BJ (cell line): ENCODE measurements around the gene MPPED2. TPM values are rescaled to one million over a fixed set of nuclear protein-coding genes. Genes with fewer than 3 reads are reported as not detected.

Source experiments
- CTCF ChIA-PET: fragments of 350-600 bp; formaldehyde crosslinking; extraction: SDS; loops from one replicate; lab custom pipeline; 2021; ENCODE audit warnings: antibody characterized with exemption, inconsistent platforms; lab: Yijun Ruan, JAX
- POLR2A ChIA-PET: fragments of 300-600 bp; sonication (Branson Sonifier 250); formaldehyde crosslinking; extraction: SDS; loops from one replicate; lab custom pipeline; 2021; ENCODE audit warnings: antibody characterized with exemption; lab: Charles Lee
- DNase-seq: peaks from one replicate; pipeline ENCODE4 v3.0.0-alpha.2; 2011; ENCODE audit warnings: low read depth
- H3K27me3 ChIP-seq: 2 replicates; pipeline ENCODE4 v1.6.0; 2011; ENCODE audit warnings: low read length; ENCODE audit not compliant: control insufficient read depth, insufficient read depth
- H3K36me3 ChIP-seq: 2 replicates; pipeline ENCODE4 v1.5.1; 2011; ENCODE audit warnings: low read length; ENCODE audit not compliant: control insufficient read depth, insufficient read depth
- H3K4me3 ChIP-seq: 2 replicates; pipeline ENCODE4 v1.5.1; 2011; ENCODE audit warnings: low read depth, mild to moderate bottlenecking, control low read depth, low read length
- polyA plus RNA-seq: library from polyadenylated mRNA; depleted of rRNA; stranded (reverse); fragments of >200 nt; gene quantifications from 2 replicates; pipeline ENCODE4 v1.2.3, GENCODE V29; 2011
- TF ChIP-seq, protein P1 (sequence below): IDR thresholded peaks from 2 replicates; pipeline ENCODE4 v1.5.1; 2011; ENCODE audit warnings: low read depth, mild to moderate bottlenecking, control low read depth, inconsistent platforms, low read length, moderate library complexity; ENCODE audit not compliant: insufficient read depth

Gene MPPED2
- polyA plus RNA-seq, 1 experiment, result not detected

DNA sequence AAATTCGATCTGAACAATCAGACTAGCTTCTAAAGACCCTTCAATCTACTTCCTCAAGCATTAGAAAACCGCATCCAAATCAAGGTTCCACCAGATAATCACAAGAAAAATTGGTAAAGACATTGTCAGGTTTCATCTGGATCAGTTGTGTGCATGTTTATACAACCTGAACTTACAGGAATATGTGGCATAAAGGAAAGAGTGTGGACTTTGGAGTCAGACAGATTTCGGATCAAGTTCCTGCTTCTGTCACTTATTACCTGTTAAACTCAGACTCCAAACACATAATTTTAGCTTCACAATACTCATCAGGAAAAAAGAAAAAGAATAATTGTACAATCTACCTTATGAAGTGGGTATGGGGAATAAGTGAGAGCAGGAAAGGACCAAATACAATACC is 80.5 kb downstream of the MPPED2 start:
- TF ChIP-seq, protein P1, sequence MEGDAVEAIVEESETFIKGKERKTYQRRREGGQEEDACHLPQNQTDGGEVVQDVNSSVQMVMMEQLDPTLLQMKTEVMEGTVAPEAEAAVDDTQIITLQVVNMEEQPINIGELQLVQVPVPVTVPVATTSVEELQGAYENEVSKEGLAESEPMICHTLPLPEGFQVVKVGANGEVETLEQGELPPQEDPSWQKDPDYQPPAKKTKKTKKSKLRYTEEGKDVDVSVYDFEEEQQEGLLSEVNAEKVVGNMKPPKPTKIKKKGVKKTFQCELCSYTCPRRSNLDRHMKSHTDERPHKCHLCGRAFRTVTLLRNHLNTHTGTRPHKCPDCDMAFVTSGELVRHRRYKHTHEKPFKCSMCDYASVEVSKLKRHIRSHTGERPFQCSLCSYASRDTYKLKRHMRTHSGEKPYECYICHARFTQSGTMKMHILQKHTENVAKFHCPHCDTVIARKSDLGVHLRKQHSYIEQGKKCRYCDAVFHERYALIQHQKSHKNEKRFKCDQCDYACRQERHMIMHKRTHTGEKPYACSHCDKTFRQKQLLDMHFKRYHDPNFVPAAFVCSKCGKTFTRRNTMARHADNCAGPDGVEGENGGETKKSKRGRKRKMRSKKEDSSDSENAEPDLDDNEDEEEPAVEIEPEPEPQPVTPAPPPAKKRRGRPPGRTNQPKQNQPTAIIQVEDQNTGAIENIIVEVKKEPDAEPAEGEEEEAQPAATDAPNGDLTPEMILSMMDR, result no peak
- no peaks in the 10 kb centered on the region for H3K27me3 ChIP-seq
- no peaks in the 10 kb centered on the region for H3K36me3 ChIP-seq
- CTCF ChIA-PET, result no interaction called here
- POLR2A ChIA-PET, result no interaction called here
- H3K4me3 ChIP-seq, result no peak overlapping the region
- no peak for DNase-seq

GRCh38 chr11:30504468-30504867 is 81.7 kb downstream of the MPPED2 start:
- ChIA-PET CTCF (no interaction called here), POLR2A (no interaction called here)
- Histone ChIP-seq H3K4me3 (no peak overlapping the region), H3K27me3 (no peaks in the 10 kb centered on the region), H3K36me3 (no peaks in the 10 kb centered on the region)
- DNase-seq, result no peak
- TF ChIP-seq, protein P1, result no peak

DNA sequence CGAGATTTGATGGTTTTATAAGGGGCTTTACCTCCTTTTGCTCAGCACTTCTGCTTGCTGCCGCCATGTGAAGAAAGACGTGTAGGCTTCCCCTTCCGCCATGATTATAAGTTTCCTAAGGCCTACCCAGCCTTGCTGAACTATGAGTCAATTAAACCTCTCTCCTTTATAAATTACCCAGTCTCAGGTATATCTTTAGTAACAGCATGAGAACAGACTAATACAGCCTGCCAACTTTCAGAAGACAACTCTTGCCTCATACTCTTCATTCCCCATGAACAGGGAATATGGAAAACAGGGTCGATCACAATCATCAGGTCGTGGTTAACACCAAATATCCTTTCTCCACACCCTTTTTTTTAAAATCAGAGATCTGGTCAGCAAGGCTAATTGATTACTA is 83.0 kb downstream of the MPPED2 start:
- no peaks in the 10 kb centered on the region for H3K36me3 ChIP-seq
- DNase-seq, result no peak
- POLR2A ChIA-PET, result no interaction called here
- no peak overlapping the region for H3K4me3 ChIP-seq
- H3K27me3 ChIP-seq, result no peaks in the 10 kb centered on the region
- TF ChIP-seq, protein P1, result no peak
- CTCF ChIA-PET, result no interaction called here

- CTCF ChIA-PET, result interaction anchor here (0.5 kb wide), 1 partner anchor 369 kb away, joined by 4 read pairs; no protein-coding TSS in a partner anchor
- POLR2A ChIA-PET, result no interaction called here
- no peak overlapping the region for H3K4me3 ChIP-seq
- no peaks in the 10 kb centered on the region for H3K36me3 ChIP-seq
- no peaks in the 10 kb centered on the region for H3K27me3 ChIP-seq
- DNase-seq, result no peak
- TF ChIP-seq, protein P1, result no peak
Observed at GRCh38 chr11:30502305-30502704, 83.8 kb downstream of the MPPED2 start.

DNA sequence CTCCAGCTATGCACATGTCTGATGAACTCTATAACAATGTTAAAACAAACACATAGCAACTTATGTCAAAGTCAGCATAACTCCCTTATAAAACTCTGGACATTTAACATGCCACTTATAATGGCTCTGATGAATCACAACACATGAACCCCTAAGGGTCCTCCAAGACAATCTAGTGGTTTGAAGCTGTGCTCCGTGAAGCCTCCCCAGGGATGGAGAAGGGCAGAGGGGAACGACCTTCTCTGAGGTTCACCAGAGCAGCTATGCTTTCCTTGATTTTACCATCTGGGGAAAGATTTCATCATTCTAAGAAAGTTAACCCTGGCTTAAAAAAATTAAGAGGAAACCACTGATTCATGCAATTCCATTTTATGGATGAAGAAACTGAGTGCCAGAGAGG is 84.4 kb downstream of the MPPED2 start:
- H3K36me3 ChIP-seq, result no peaks in the 10 kb centered on the region
- TF ChIP-seq, protein P1, result no peak
- CTCF ChIA-PET, result no interaction called here

More for the DNA sequence above, 84.4 kb downstream of the MPPED2 start:
- Histone ChIP-seq H3K4me3 (no peak overlapping the region), H3K27me3 (no peaks in the 10 kb centered on the region)
- POLR2A ChIA-PET, result no interaction called here
- no peak for DNase-seq
